Measurements from ENCODE around the gene ODAD2.

DNA sequence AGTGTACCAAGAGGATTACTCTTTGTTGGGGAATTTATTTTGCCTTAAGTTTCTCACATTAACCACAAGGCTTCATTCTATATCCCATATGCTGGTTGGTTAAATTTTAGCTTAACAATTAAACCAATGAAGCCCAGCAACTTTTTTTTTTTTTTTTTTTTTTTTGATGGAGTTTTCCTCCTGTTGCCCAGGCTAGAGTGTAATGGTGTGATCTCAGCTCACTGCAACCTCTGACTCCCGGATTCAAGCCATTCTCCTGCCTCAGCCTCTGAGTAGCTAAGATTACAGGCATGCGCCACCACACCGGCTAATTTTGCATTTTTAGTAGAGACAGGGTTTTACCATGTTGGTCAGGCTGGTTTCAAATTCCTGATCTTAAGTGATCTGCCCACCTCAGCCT, 178.2 kb downstream of the ODAD2 start:
- TF ChIP-seq, protein P1, sequence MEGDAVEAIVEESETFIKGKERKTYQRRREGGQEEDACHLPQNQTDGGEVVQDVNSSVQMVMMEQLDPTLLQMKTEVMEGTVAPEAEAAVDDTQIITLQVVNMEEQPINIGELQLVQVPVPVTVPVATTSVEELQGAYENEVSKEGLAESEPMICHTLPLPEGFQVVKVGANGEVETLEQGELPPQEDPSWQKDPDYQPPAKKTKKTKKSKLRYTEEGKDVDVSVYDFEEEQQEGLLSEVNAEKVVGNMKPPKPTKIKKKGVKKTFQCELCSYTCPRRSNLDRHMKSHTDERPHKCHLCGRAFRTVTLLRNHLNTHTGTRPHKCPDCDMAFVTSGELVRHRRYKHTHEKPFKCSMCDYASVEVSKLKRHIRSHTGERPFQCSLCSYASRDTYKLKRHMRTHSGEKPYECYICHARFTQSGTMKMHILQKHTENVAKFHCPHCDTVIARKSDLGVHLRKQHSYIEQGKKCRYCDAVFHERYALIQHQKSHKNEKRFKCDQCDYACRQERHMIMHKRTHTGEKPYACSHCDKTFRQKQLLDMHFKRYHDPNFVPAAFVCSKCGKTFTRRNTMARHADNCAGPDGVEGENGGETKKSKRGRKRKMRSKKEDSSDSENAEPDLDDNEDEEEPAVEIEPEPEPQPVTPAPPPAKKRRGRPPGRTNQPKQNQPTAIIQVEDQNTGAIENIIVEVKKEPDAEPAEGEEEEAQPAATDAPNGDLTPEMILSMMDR (IDR thresholded peaks at IDR 0.05): no peak
- TF ChIP-seq POLR2A (IDR thresholded peaks at IDR 0.05): no peak

All from esophagus squamous epithelium (tissue), 4 donors.